Endodermal cell (in vitro differentiated cells): ENCODE results near the gene LPP. TPM values are rescaled to one million over a fixed set of nuclear protein-coding genes. Genes with fewer than 3 reads are reported as not detected.

Experiments used
- DNase-seq: peaks from one replicate; pipeline ENCODE4 v3.0.0-alpha.2; 2017
- H3K27ac ChIP-seq: 2 replicates; pipeline ENCODE4 v1.5.1; 2013; ENCODE audit warnings: mild to moderate bottlenecking, low read depth, low read length, moderate library complexity
- H3K27me3 ChIP-seq: 2 replicates; pipeline ENCODE4 v1.6.1; 2013; ENCODE audit warnings: mild to moderate bottlenecking, low read length, moderate library complexity; ENCODE audit not compliant: insufficient read depth, control insufficient read depth, poor library complexity, severe bottlenecking
- H3K36me3 ChIP-seq: 2 replicates; pipeline ENCODE4 v1.7.0; 2013; ENCODE audit warnings: mild to moderate bottlenecking, low read length, moderate library complexity; ENCODE audit not compliant: control insufficient read depth, insufficient read depth
- H3K4me1 ChIP-seq: one replicate; pipeline ENCODE4 v1.7.0; 2013; ENCODE audit warnings: low read length; ENCODE audit not compliant: control insufficient read depth, insufficient read depth
- H3K4me3 ChIP-seq: 2 replicates; pipeline ENCODE4 v1.5.1; 2013; ENCODE audit warnings: mild to moderate bottlenecking, low read length, moderate library complexity
- H3K9ac ChIP-seq: 2 replicates; pipeline ENCODE4 v1.6.1; 2013; ENCODE audit warnings: mild to moderate bottlenecking, low read length, moderate library complexity; ENCODE audit not compliant: poor library complexity, severe bottlenecking; ENCODE audit errors: extremely low read depth
- H3K9me3 ChIP-seq: 2 replicates; pipeline ENCODE4 v1.6.1; 2013; ENCODE audit warnings: mild to moderate bottlenecking, low read length, moderate library complexity; ENCODE audit not compliant: control insufficient read depth
- H3K27ac Mint-ChIP-seq: 2 replicates; pipeline ENCODE4 v1.8.0; 2020; ENCODE audit warnings: mixed read lengths
- H3K27me3 Mint-ChIP-seq: 2 replicates; pipeline ENCODE4 v1.8.0; 2021; ENCODE audit warnings: mild to moderate bottlenecking, mixed read lengths; ENCODE audit not compliant: insufficient read depth
- H3K36me3 Mint-ChIP-seq: 2 replicates; pipeline ENCODE4 v1.8.0; 2020; ENCODE audit warnings: low read depth, mixed read lengths
- H3K4me1 Mint-ChIP-seq: 2 replicates; pipeline ENCODE4 v1.8.0; 2020; ENCODE audit warnings: mixed read lengths
- H3K4me3 Mint-ChIP-seq: 2 replicates; pipeline ENCODE4 v1.8.0; 2020; ENCODE audit warnings: mild to moderate bottlenecking, moderate library complexity, mixed read lengths
- H3K9me3 Mint-ChIP-seq: 2 replicates; pipeline ENCODE4 v1.8.0; 2020; ENCODE audit warnings: mild to moderate bottlenecking, mixed read lengths
- CTCF ChIP-seq: fragments of 200-600 bp; sonication (generic); conservative IDR thresholded peaks from 2 replicates; pipeline ENCODE4 v1.5.0; 2021; ENCODE audit warnings: antibody characterized with exemption, mild to moderate bottlenecking
- WGBS, 2 experiments: methylation state at CpG; one replicate each; pipeline versions ENCODE4 v1.1.5 to v1.1.7; 2013; ENCODE audit warnings: missing lambda C conversion rate in 2 of 2, mixed read lengths in 1 of 2; ENCODE audit not compliant: insufficient coverage in 1 of 2, insufficient read length in 1 of 2; 5-methylcytosine and 5-hydroxymethylcytosine counted together
- total RNA-seq, 2 donors: library from RNA; stranded (reverse); fragmentation: NEBNext Ultra II Directional in 1 of 2; extraction: Animal tissue kit (Norgen Biotek cat#: 25700) in 1 of 2; gene quantifications; 2 replicates in 1 of 2; 3 replicates in 1 of 2; pipeline ENCODE4 v1.2.1, GENCODE V29; 2021

The LPP gene
- total RNA-seq, 2 donors from 2014 or later, result 78.0 to 105 TPM

DNA sequence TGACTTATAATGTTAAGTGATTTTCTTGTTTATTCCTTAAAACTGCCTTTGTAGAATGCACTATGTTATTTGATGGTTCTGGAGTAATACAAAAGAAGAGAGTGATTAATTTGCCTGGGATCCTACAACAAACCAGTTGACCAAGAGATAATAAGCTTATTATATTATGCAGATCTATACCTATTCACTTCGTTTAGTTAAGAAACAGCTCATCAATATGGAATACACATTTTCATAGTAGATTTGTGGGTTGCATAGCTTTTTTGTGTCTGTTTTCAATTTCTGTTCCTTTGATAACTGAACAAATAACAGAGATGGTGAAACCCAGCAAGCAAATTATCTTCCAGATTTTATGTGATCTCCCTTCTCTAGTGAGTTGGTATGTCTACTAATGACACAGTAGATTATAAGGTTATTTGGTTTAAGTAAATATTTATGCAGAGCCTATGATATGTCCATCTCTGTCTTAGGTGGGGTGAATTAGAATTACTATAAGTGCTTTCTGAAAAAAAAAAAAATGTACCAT, 574.5 kb downstream of the LPP start:
- TF ChIP-seq CTCF, result no peak
- no peak overlapping the region for H3K4me3 ChIP-seq
- H3K4me3 Mint-ChIP-seq, result no peak overlapping the region
- WGBS, 2 experiments, result no CpG with 5 or more reads among the region's 1 CpG
- H3K36me3 Mint-ChIP-seq, result no peaks in the 10 kb centered on the region
- H3K4me1 Mint-ChIP-seq, result no peaks in the 10 kb centered on the region
- DNase-seq, result no peak
- no peaks in the 10 kb centered on the region for H3K27me3 ChIP-seq
- H3K9me3 ChIP-seq, result no peaks in the 10 kb centered on the region
- H3K27me3 Mint-ChIP-seq, result no peaks in the 10 kb centered on the region
- peaks cover 7% of the 10 kb centered on the region for H3K4me1 ChIP-seq
- H3K27ac ChIP-seq, result no peak overlapping the region
- peaks cover 7% of the 10 kb centered on the region for H3K36me3 ChIP-seq
- H3K27ac Mint-ChIP-seq, result no peak overlapping the region
- H3K9ac ChIP-seq, result no peak overlapping the region
- H3K9me3 Mint-ChIP-seq, result no peaks in the 10 kb centered on the region

DNA sequence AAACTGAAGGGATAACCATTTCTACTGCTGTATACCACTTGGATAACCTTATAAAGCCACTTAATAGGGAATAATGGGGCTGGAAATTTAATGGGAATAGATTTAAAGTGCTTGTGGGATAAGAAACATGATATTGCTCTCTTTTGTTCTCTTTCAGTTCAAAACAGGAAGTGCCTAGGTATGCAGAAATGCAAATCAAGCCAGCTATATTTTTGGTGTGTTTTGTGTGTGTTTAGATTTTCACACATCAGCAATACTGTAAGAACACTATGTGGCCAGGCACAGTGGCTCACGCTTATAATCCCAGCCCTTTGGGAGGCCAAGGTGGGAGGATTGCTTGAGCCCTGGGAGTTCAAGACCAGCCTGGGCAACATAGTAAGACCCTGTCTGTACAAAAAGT, 575.5 kb downstream of the LPP start:
- Mint-ChIP-seq H3K36me3 (no peaks in the 10 kb centered on the region), H3K4me1 (no peaks in the 10 kb centered on the region), H3K27ac (no peak overlapping the region), H3K4me3 (no peak overlapping the region), H3K27me3 (no peaks in the 10 kb centered on the region), H3K9me3 (no peaks in the 10 kb centered on the region)
- Histone ChIP-seq H3K9ac (no peak overlapping the region), H3K9me3 (no peaks in the 10 kb centered on the region), H3K27ac (no peak overlapping the region), H3K27me3 (no peaks in the 10 kb centered on the region), H3K4me1 (peaks cover 7% of the 10 kb centered on the region), H3K4me3 (no peak overlapping the region), H3K36me3 (peaks cover 7% of the 10 kb centered on the region)
- 94 to 100% methylated on average over 1 of the region's 1 CpG for WGBS, 2 experiments
- TF ChIP-seq CTCF, result no peak
- DNase-seq, result no peak

GRCh38 chr3:188734395-188734794, 580.4 kb downstream of the LPP start:
- H3K27me3 Mint-ChIP-seq, result no peaks in the 10 kb centered on the region
- H3K27ac Mint-ChIP-seq, result no peak overlapping the region
- Histone ChIP-seq H3K4me1 (peaks cover 7% of the 10 kb centered on the region), H3K4me3 (no peak overlapping the region), H3K27ac (no peak overlapping the region), H3K27me3 (no peaks in the 10 kb centered on the region), H3K9me3 (no peaks in the 10 kb centered on the region), H3K36me3 (no peaks in the 10 kb centered on the region), H3K9ac (no peak overlapping the region)
- no peak for TF ChIP-seq CTCF
- no peaks in the 10 kb centered on the region for H3K4me1 Mint-ChIP-seq
- no peak for DNase-seq
- H3K36me3 Mint-ChIP-seq, result no peaks in the 10 kb centered on the region
- WGBS, 2 experiments, result 94 to 100% methylated on average over 1 of the region's 1 CpG
- no peak overlapping the region for H3K4me3 Mint-ChIP-seq
- H3K9me3 Mint-ChIP-seq, result no peaks in the 10 kb centered on the region
